HUES6 (cell line): ENCODE data around the gene RELL1.

Experiments used
- H3K27ac ChIP-seq: 2 replicates; pipeline ENCODE4 v1.7.0; 2013; ENCODE audit warnings: low read depth, mild to moderate bottlenecking, low read length, inconsistent platforms
- H3K27me3 ChIP-seq: 2 replicates; pipeline ENCODE4 v1.6.1; 2013; ENCODE audit warnings: low read length; ENCODE audit not compliant: control insufficient read depth, insufficient read depth
- H3K36me3 ChIP-seq: 2 replicates; pipeline ENCODE4 v1.6.1; 2013; ENCODE audit warnings: low read length; ENCODE audit not compliant: control insufficient read depth, insufficient read depth
- H3K4me1 ChIP-seq: 2 replicates; pipeline ENCODE4 v1.6.1; 2013; ENCODE audit warnings: low read length; ENCODE audit not compliant: control insufficient read depth, insufficient read depth
- H3K4me3 ChIP-seq: 2 replicates; pipeline ENCODE4 v1.5.1; 2013; ENCODE audit warnings: low read depth, low read length
- H3K9ac ChIP-seq: one replicate; pipeline ENCODE4 v1.6.1; 2013; ENCODE audit warnings: mild to moderate bottlenecking, low read length
- H3K9me3 ChIP-seq: 2 replicates; pipeline ENCODE4 v1.6.1; 2013; ENCODE audit warnings: low read depth, low read length; ENCODE audit not compliant: control insufficient read depth, insufficient read depth

The RELL1 gene

GRCh38 chr4:37599092-37599790 is 86.9 kb downstream of the RELL1 start:
- H3K9ac ChIP-seq, result no peak overlapping the region
- H3K4me3 ChIP-seq, result no peak overlapping the region
- no peaks in the 10 kb centered on the region for H3K27me3 ChIP-seq
- no peaks in the 10 kb centered on the region for H3K36me3 ChIP-seq
- H3K4me1 ChIP-seq, result peaks cover 5% of the 10 kb centered on the region
- no peak overlapping the region for H3K27ac ChIP-seq
- no peaks in the 10 kb centered on the region for H3K9me3 ChIP-seq

DNA sequence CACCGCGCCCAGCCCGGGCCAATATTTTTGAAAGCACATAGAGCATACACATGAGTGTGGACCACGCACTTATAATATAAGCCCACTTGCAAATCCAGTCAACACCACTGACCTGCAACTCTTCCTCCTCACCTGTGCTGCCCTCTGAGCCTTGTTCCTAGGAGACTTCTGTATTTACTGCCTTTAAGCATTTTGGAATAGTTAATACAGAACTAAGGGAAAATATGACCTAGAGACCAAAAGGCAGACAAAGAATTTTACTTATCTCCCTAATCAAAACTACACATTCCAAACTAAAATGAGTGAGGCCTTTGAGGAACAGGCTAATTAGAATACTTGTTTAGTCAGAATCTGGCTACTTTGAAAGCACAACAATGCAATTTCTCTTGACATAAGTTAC is 89.1 kb downstream of the RELL1 start:
- no peaks in the 10 kb centered on the region for H3K36me3 ChIP-seq
- peaks cover 5% of the 10 kb centered on the region; the same call in 1 of the 2 replicates for H3K4me1 ChIP-seq
- no peak overlapping the region for H3K4me3 ChIP-seq
- H3K9me3 ChIP-seq, result no peaks in the 10 kb centered on the region
- H3K27me3 ChIP-seq, result no peaks in the 10 kb centered on the region
- no peak overlapping the region for H3K9ac ChIP-seq
- H3K27ac ChIP-seq, result no peak overlapping the region

DNA sequence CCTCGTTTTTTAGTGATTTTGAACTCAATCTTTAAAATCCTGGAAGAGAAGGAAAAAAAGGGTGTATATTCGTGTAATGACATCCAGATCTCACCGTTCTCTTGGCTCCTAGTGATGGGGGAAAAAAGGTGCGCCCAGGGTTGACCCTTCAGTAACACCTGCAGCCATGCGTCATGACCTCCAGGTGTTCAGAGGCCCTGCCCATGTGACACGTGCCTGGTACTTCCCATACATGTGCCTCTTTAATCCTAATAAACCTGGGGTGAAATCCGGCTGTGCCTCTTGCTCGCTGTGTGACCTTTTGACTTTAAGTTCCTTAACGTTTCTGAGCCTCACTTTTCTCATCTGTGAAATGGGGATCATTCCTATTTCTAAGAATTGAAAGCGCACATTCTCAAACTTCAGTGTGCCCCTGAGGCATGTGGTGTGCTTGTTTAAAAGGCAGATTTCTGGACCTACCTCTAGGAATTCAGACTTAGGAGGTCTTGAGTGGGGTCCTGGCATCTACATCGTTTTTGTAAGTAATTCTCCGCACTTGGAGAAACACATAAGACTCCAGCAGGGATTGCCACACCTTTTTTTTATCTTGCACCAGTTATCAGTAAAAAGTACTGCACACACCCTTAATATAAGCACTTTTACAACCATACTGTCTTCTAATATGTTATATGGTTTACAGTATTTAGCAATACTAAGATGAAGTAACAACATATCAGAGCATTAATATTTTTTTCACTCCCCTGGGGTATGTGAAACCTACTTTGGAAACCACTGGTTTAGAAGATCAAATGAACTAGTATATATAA is 90.1 kb downstream of the RELL1 start:
- H3K4me1 ChIP-seq, result peaks cover 5% of the 10 kb centered on the region; the same call in 1 of the 2 replicates
- H3K9ac ChIP-seq, result no peak overlapping the region
- no peaks in the 10 kb centered on the region for H3K9me3 ChIP-seq
- no peaks in the 10 kb centered on the region for H3K27me3 ChIP-seq
- no peak overlapping the region for H3K4me3 ChIP-seq
- H3K36me3 ChIP-seq, result no peaks in the 10 kb centered on the region
- no peak overlapping the region for H3K27ac ChIP-seq

GRCh38 chr4:37594099-37594498 is 92.1 kb downstream of the RELL1 start:
- no peak overlapping the region for H3K27ac ChIP-seq
- H3K9ac ChIP-seq, result no peak overlapping the region
- peaks cover 8% of the 10 kb centered on the region for H3K4me1 ChIP-seq
- no peaks in the 10 kb centered on the region for H3K9me3 ChIP-seq
- H3K4me3 ChIP-seq, result no peak overlapping the region
- no peaks in the 10 kb centered on the region for H3K27me3 ChIP-seq
- no peaks in the 10 kb centered on the region for H3K36me3 ChIP-seq

DNA sequence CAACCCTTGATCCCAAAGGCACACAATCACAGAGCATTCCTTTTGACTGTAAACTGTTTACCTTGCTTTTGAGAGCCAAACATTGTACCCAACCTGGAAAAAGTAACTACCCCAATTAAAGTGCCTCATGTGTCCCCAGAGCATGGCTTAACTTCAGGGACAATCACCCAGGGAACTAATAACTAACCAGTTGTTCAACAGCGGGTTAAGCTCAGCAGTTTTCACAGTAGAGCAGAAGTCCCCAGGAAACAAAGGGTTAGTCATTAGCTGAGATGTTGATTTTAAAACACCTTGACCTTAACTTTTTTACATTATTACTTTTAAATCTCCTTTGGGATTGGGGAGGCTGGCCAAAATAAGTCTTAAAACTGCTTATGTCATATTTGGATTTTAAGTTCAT is 94.8 kb downstream of the RELL1 start:
- H3K9ac ChIP-seq, result no peak overlapping the region
- H3K27me3 ChIP-seq, result no peaks in the 10 kb centered on the region
- no peak overlapping the region for H3K27ac ChIP-seq
- no peaks in the 10 kb centered on the region for H3K36me3 ChIP-seq
- H3K4me1 ChIP-seq, result peaks cover 8% of the 10 kb centered on the region; the same call in 1 of the 2 replicates
- H3K4me3 ChIP-seq, result no peak overlapping the region
- no peaks in the 10 kb centered on the region for H3K9me3 ChIP-seq

DNA sequence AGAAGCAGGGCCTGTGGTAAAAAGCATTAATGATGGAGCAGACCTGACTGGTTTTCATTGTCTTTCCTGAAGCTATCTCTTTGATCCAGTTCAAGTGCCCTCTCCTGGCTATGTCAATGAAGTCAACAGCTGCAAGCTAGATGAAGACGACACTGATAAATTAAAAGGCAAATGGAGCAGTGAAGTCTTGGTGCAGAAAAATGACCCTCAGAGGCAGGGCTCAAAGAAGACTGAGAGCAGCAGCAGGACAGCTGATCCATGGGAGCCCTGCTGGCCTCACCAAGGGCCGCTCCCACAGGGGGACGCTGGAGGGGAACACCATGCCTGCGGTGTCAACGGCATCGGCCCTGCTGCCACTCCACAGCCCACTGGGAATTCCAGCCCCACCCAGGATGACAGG is 96.2 kb downstream of the RELL1 start:
- Histone ChIP-seq H3K4me3 (no peak overlapping the region), H3K9me3 (no peaks in the 10 kb centered on the region), H3K4me1 (peaks cover 8% of the 10 kb centered on the region; the same call in 1 of the 2 replicates), H3K36me3 (no peaks in the 10 kb centered on the region), H3K27ac (no peak overlapping the region), H3K9ac (no peak overlapping the region), H3K27me3 (no peaks in the 10 kb centered on the region)

- Histone ChIP-seq H3K36me3 (no peaks in the 10 kb centered on the region), H3K9ac (no peak overlapping the region), H3K4me1 (peaks cover 8% of the 10 kb centered on the region; the same call in 1 of the 2 replicates), H3K27ac (no peak overlapping the region), H3K4me3 (no peak overlapping the region), H3K9me3 (no peaks in the 10 kb centered on the region), H3K27me3 (no peaks in the 10 kb centered on the region)
Measured at GRCh38 chr4:37588150-37588549, 98.0 kb downstream of the RELL1 start.

DNA sequence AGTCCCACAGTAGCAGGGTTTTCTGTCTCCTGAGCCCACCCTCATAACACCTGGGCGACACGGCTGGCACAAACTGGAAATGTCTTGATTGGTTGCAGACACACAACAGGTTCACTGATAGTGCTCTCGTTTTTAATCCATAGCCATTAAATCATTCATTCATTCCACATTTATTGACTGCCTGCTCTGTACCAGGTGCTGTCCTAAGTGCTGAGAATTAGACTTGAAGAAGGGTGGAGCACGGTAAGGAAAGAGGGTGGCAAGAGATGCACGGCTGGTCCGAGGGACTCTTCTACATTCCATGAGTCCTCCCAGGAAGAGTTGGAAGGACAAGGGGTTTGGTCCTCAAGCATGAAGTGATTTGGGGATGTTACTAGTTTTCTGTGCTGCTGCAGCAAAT is 100.0 kb downstream of the RELL1 start:
- Histone ChIP-seq H3K4me1 (peaks cover 8% of the 10 kb centered on the region; the same call in 1 of the 2 replicates), H3K9me3 (no peaks in the 10 kb centered on the region), H3K36me3 (no peaks in the 10 kb centered on the region), H3K27me3 (no peaks in the 10 kb centered on the region), H3K27ac (no peak overlapping the region), H3K9ac (no peak overlapping the region), H3K4me3 (no peak overlapping the region)

- Histone ChIP-seq H3K9ac (no peak overlapping the region), H3K4me1 (no peaks in the 10 kb centered on the region), H3K36me3 (no peaks in the 10 kb centered on the region), H3K27me3 (no peaks in the 10 kb centered on the region), H3K9me3 (no peaks in the 10 kb centered on the region), H3K4me3 (no peak overlapping the region), H3K27ac (no peak overlapping the region)
Measured at GRCh38 chr4:37584493-37585060, 101.6 kb downstream of the RELL1 start.

DNA sequence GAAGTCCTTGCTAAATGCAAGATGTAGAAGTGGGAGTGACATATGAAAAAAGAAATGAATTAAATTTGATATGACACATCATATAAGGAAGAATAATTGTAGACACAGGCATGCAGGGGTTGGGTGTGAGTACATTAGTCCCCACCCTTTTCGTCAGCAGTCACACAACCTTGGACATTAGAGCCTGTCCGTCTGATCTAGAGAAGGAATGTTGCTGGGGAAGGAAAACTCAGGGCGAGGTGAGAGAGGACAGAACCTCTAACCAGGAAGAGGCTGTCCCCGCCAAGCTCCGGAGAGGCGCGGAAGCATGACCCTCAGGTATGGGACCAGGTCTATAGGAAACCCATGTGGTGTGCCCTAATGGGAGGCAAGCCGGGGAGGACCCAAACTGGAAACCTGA is 102.1 kb downstream of the RELL1 start:
- no peak overlapping the region for H3K27ac ChIP-seq
- H3K9me3 ChIP-seq, result no peaks in the 10 kb centered on the region
- no peak overlapping the region for H3K9ac ChIP-seq
- H3K27me3 ChIP-seq, result no peaks in the 10 kb centered on the region
- no peaks in the 10 kb centered on the region for H3K4me1 ChIP-seq
- H3K4me3 ChIP-seq, result no peak overlapping the region
- no peaks in the 10 kb centered on the region for H3K36me3 ChIP-seq

GRCh38 chr4:37573566-37573965 is 112.6 kb downstream of the RELL1 start:
- H3K9ac ChIP-seq, result no peak overlapping the region
- H3K27ac ChIP-seq, result no peak overlapping the region
- H3K36me3 ChIP-seq, result no peaks in the 10 kb centered on the region
- no peak overlapping the region for H3K4me3 ChIP-seq
- no peaks in the 10 kb centered on the region for H3K27me3 ChIP-seq
- H3K9me3 ChIP-seq, result no peaks in the 10 kb centered on the region
- H3K4me1 ChIP-seq, result no peaks in the 10 kb centered on the region
